ENCODE measurements around the gene GTF2A2. TPM values are rescaled to one million over a fixed set of nuclear protein-coding genes. Genes with fewer than 3 reads are reported as not detected.

Gene GTF2A2
- total and polyA plus RNA-seq, 10 donors: 33.8 to 103 (median 62.9) TPM

GRCh38 chr15:59616379-59616778, 40.9 kb downstream of the GTF2A2 start:
- no peak for DNase-seq
- Histone ChIP-seq H3K9me3 (no peaks in the 10 kb centered on the region), H3K27me3 (replicated peaks in 1 of 7) (peaks cover 0 to 25% (median 0%) of the 10 kb centered on the region in 7 donors), H3K36me3 (no peaks in the 10 kb centered on the region), H3K4me1 (peaks cover 0 to 7% (median 0%) of the 10 kb centered on the region in 6 donors), H3K4me3 (no peak overlapping the region), H3K27ac (no peak overlapping the region)
- WGBS, 5 donors: 74 to 86% (median 82%) methylated on average over 3 of the region's 3 CpGs
- TF ChIP-seq POLR2AphosphoS5 (IDR thresholded peaks at IDR 0.05) (no peak), POLR2A (IDR thresholded peaks at IDR 0.05) (no peak)
- TF ChIP-seq, protein P1, sequence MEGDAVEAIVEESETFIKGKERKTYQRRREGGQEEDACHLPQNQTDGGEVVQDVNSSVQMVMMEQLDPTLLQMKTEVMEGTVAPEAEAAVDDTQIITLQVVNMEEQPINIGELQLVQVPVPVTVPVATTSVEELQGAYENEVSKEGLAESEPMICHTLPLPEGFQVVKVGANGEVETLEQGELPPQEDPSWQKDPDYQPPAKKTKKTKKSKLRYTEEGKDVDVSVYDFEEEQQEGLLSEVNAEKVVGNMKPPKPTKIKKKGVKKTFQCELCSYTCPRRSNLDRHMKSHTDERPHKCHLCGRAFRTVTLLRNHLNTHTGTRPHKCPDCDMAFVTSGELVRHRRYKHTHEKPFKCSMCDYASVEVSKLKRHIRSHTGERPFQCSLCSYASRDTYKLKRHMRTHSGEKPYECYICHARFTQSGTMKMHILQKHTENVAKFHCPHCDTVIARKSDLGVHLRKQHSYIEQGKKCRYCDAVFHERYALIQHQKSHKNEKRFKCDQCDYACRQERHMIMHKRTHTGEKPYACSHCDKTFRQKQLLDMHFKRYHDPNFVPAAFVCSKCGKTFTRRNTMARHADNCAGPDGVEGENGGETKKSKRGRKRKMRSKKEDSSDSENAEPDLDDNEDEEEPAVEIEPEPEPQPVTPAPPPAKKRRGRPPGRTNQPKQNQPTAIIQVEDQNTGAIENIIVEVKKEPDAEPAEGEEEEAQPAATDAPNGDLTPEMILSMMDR (IDR thresholded peaks at IDR 0.05 in 8 of 11, conservative IDR thresholded peaks at IDR 0.05 in 3 of 11): no peak
- intact Hi-C loops (cut with DNase I; ENCODE audit: low total_unique reads): no loop called here

GRCh38 chr15:59615661-59616060, 41.7 kb downstream of the GTF2A2 start:
- Histone ChIP-seq H3K36me3 (no peaks in the 10 kb centered on the region), H3K27ac (no peak overlapping the region), H3K4me1 (peaks cover 0 to 7% (median 0%) of the 10 kb centered on the region in 6 donors), H3K9me3 (no peaks in the 10 kb centered on the region), H3K27me3 (replicated peaks in 1 of 7) (peaks cover 0 to 25% (median 0%) of the 10 kb centered on the region in 7 donors), H3K4me3 (no peak overlapping the region)
- WGBS, 5 donors: 91 to 95% (median 92%) methylated on average over 5 of the region's 5 CpGs
- intact Hi-C loops (cut with DNase I; ENCODE audit: low total_unique reads): no loop called here
- no peak for TF ChIP-seq POLR2A (IDR thresholded peaks at IDR 0.05)
- TF ChIP-seq, protein P1 (IDR thresholded peaks at IDR 0.05 in 8 of 11, conservative IDR thresholded peaks at IDR 0.05 in 3 of 11): no peak
- TF ChIP-seq POLR2AphosphoS5 (IDR thresholded peaks at IDR 0.05): no peak
- DNase-seq: no peak

GRCh38 chr15:59614153-59614552, 43.2 kb downstream of the GTF2A2 start:
- H3K27me3 ChIP-seq (replicated peaks in 1 of 7): peaks cover 0 to 25% (median 0%) of the 10 kb centered on the region in 7 donors
- H3K36me3 ChIP-seq: no peaks in the 10 kb centered on the region
- peaks cover 0 to 7% (median 0%) of the 10 kb centered on the region in 6 donors for H3K4me1 ChIP-seq
- no peaks in the 10 kb centered on the region for H3K9me3 ChIP-seq
- intact Hi-C loops (cut with DNase I; ENCODE audit: low total_unique reads): no loop called here
- no peak for DNase-seq
- no peak overlapping the region for H3K4me3 ChIP-seq
- 92 to 98% (median 94%) methylated on average over 7 of the region's 7 CpGs for WGBS, 5 donors
- H3K27ac ChIP-seq: no peak overlapping the region
- TF ChIP-seq, protein P1 (IDR thresholded peaks at IDR 0.05 in 8 of 11, conservative IDR thresholded peaks at IDR 0.05 in 3 of 11): no peak
- TF ChIP-seq POLR2A (IDR thresholded peaks at IDR 0.05): no peak
- no peak for TF ChIP-seq POLR2AphosphoS5 (IDR thresholded peaks at IDR 0.05)

- no peak within 1 kb of the TSS for H3K4me3 ChIP-seq
- H3K9me3 ChIP-seq: no peaks in the 10 kb centered on the region
- H3K4me1 ChIP-seq: peaks cover 0 to 7% (median 0%) of the 10 kb centered on the region in 6 donors
- peaks cover 0 to 22% (median 0%) of the 10 kb centered on the region in 7 donors for H3K27me3 ChIP-seq (replicated peaks in 1 of 7)
- 72 to 81% (median 78%) methylated on average over 8 of the region's 8 CpGs for WGBS, 5 donors
- H3K27ac ChIP-seq: no peak within 1 kb of the TSS
- TF ChIP-seq, protein P1 (IDR thresholded peaks at IDR 0.05 in 8 of 11, conservative IDR thresholded peaks at IDR 0.05 in 3 of 11): no peak
- TF ChIP-seq POLR2AphosphoS5 (IDR thresholded peaks at IDR 0.05) (no peak), POLR2A (IDR thresholded peaks at IDR 0.05) (no peak)
- intact Hi-C loops (cut with DNase I; ENCODE audit: low total_unique reads): no loop called here
- H3K36me3 ChIP-seq: no peaks in the 10 kb centered on the region
- no peak for DNase-seq
These were observed 45.7 kb downstream of the GTF2A2 start, which contains the start of gene GCNT3 for GRCh38 chr15:59611276-59612260. TSS of gene GCNT3 (plus strand) at chr15:59611783. CDS start at chr15:59618239, 6,456 bp downstream.

All from spleen (tissue), 11 donors.